ENCODE measurements around the gene RXRA. TPM values are rescaled to one million over a fixed set of nuclear protein-coding genes. Genes with fewer than 3 reads are reported as not detected.

Gene RXRA
- total RNA-seq, 1 experiment from 2014 or later = 31.6 TPM

DNA sequence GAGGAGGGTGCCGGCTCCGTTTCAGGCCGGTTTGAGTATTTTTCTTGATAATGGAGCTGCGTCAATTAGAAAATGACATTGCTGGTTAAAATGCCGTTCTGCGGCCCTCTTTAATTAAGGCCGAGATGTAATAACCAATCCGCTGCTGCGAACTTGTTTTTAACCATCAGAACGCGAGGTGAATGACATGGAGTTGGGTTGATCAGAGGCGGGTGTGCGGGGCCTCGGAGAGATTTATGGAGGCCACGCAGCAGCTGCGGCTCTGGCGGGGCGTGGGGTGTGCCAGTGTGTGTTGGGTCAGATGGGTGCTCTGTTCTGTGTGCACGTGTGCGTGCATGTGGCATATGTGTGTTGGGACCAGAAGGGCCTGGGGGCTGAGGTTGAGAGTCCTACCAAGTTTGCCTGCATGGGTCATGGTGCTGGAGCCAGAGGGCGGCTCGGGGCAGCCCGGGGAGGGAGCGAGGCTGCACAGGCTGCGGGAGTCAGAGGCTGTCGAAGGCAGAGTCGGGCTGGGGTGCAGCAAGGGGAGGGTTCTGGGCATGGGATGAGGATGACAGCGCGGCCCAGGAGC lies 25.4 kb downstream of the RXRA start:
- in situ Hi-C loops (cut with HindIII; ENCODE audit: low pct_unique_long_range_greater_than_20kb, low sequenced_read_pairs) = no loop called here
- POLR2A ChIA-PET = no interaction called here
- H3K9me3 ChIP-seq (ENCODE audit: control insufficient read depth, insufficient read depth, low read depth, low read length) = no peaks in the 10 kb centered on the region

DNA sequence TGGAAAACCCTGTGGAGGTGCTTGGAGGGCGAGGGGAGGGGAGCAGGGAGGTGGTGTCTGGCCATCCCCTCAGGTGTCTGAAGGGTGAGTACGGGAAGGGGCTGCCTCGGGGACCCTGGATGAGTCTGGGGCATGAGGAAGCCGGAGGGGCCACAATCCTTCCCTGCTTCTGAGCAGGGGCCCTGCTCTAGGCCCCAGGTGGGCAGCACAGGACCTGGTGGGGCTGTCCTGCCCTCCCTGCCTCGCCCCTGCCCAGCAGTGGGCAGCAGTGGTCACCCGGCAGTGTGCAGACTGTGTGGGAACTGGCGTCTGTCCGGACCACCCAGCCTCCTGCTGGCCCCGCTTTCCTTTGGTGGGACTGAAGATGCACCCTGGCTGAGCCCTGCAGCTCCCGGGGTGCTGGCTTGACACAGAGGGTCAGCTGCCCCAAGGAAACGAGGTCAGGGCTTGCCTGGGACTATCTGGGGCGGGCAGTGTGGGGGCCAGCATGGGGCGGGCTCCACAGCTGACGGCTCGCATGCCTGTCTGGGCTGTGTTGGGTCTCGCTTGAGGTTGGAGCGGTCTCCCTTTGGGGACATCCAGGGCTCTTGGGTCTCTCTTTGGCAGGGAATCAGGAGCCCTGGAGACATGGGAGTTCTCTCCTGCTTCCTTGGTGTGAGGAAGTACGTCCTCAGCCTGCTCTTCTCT lies 26.1 kb downstream of the RXRA start:
- ATAC-seq = no peak
- in situ Hi-C loops (cut with HindIII; ENCODE audit: low pct_unique_long_range_greater_than_20kb, low sequenced_read_pairs) = no loop called here
- no peak for TF ChIP-seq POLR2AphosphoS5 (IDR thresholded peaks at IDR 0.05; ENCODE audit: low read depth, low read length)
- TF ChIP-seq, protein P1, sequence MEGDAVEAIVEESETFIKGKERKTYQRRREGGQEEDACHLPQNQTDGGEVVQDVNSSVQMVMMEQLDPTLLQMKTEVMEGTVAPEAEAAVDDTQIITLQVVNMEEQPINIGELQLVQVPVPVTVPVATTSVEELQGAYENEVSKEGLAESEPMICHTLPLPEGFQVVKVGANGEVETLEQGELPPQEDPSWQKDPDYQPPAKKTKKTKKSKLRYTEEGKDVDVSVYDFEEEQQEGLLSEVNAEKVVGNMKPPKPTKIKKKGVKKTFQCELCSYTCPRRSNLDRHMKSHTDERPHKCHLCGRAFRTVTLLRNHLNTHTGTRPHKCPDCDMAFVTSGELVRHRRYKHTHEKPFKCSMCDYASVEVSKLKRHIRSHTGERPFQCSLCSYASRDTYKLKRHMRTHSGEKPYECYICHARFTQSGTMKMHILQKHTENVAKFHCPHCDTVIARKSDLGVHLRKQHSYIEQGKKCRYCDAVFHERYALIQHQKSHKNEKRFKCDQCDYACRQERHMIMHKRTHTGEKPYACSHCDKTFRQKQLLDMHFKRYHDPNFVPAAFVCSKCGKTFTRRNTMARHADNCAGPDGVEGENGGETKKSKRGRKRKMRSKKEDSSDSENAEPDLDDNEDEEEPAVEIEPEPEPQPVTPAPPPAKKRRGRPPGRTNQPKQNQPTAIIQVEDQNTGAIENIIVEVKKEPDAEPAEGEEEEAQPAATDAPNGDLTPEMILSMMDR (IDR thresholded peaks at IDR 0.05) = no peak
- TF ChIP-seq TCF7L2 (IDR thresholded peaks at IDR 0.05; ENCODE audit: low read depth, low read length) = no peak
- TF ChIP-seq SIN3A (IDR thresholded peaks at IDR 0.05; ENCODE audit: borderline replicate concordance, insufficient read depth, low read depth, low read length) = no peak
- TF ChIP-seq, protein P2, sequence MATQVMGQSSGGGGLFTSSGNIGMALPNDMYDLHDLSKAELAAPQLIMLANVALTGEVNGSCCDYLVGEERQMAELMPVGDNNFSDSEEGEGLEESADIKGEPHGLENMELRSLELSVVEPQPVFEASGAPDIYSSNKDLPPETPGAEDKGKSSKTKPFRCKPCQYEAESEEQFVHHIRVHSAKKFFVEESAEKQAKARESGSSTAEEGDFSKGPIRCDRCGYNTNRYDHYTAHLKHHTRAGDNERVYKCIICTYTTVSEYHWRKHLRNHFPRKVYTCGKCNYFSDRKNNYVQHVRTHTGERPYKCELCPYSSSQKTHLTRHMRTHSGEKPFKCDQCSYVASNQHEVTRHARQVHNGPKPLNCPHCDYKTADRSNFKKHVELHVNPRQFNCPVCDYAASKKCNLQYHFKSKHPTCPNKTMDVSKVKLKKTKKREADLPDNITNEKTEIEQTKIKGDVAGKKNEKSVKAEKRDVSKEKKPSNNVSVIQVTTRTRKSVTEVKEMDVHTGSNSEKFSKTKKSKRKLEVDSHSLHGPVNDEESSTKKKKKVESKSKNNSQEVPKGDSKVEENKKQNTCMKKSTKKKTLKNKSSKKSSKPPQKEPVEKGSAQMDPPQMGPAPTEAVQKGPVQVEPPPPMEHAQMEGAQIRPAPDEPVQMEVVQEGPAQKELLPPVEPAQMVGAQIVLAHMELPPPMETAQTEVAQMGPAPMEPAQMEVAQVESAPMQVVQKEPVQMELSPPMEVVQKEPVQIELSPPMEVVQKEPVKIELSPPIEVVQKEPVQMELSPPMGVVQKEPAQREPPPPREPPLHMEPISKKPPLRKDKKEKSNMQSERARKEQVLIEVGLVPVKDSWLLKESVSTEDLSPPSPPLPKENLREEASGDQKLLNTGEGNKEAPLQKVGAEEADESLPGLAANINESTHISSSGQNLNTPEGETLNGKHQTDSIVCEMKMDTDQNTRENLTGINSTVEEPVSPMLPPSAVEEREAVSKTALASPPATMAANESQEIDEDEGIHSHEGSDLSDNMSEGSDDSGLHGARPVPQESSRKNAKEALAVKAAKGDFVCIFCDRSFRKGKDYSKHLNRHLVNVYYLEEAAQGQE (IDR thresholded peaks at IDR 0.05; ENCODE audit: insufficient read depth in 1 of 2, low read depth in 2 of 2, low read length in 1 of 2) = no peak
- no peaks in the 10 kb centered on the region for H3K36me3 ChIP-seq (ENCODE audit: control insufficient read depth, insufficient read depth, low read length)
- POLR2A ChIA-PET = no interaction called here
- H3K4me1 ChIP-seq (ENCODE audit: control insufficient read depth, insufficient read depth, low read length) = peaks cover 2% of the 10 kb centered on the region; the same call in 1 of the 2 replicates
- BruUV-seq (replicated peaks) = no TSS peak
- intact Hi-C loops (cut with micrococcal nuclease; ENCODE audit: unreplicated experiment) = no loop called here
- CTCF ChIA-PET = no interaction called here
- H3K27ac ChIP-seq (ENCODE audit: low read length) = no peak overlapping the region
- no peaks in the 10 kb centered on the region for H3K9me3 ChIP-seq (ENCODE audit: control insufficient read depth, insufficient read depth, low read depth, low read length)
- H3K27me3 ChIP-seq (ENCODE audit: control insufficient read depth, insufficient read depth, low read length) = no peaks in the 10 kb centered on the region
- no peak for DNase-seq (ENCODE audit: low read depth, low spot score)
- H3K4me3 ChIP-seq (ENCODE audit: low read depth in 2 of 2, low read length in 2 of 2) = no peak overlapping the region

More for the DNA sequence above, 25.4 kb downstream of the RXRA start:
- intact Hi-C loops (cut with micrococcal nuclease; ENCODE audit: unreplicated experiment) = no loop called here
- Histone ChIP-seq H3K4me3 (ENCODE audit: low read depth in 2 of 2, low read length in 2 of 2) (no peak overlapping the region), H3K27ac (ENCODE audit: low read length) (no peak overlapping the region), H3K27me3 (ENCODE audit: control insufficient read depth, insufficient read depth, low read length) (no peaks in the 10 kb centered on the region), H3K36me3 (ENCODE audit: control insufficient read depth, insufficient read depth, low read length) (no peaks in the 10 kb centered on the region), H3K4me1 (ENCODE audit: control insufficient read depth, insufficient read depth, low read length) (0 out of 2 replicates have a peak, but pooled peaks cover 2% of the 10 kb centered on the region)
- CTCF ChIA-PET = no interaction called here
- BruUV-seq (replicated peaks) = no TSS peak
- ATAC-seq (no peak), DNase-seq (ENCODE audit: low read depth, low spot score) (no peak)
- TF ChIP-seq, protein P2 (IDR thresholded peaks at IDR 0.05; ENCODE audit: insufficient read depth in 1 of 2, low read depth in 2 of 2, low read length in 1 of 2) = no peak
- no peak for TF ChIP-seq POLR2AphosphoS5 (IDR thresholded peaks at IDR 0.05; ENCODE audit: low read depth, low read length)

Data from Panc1 (cell line).